ENCODE measurements around the gene TGFBI.

GRCh38 chr5:136058972-136059354 is 30.2 kb downstream of the TGFBI start:
- TF ChIP-seq CTCF (IDR thresholded peaks at IDR 0.05) (no peak), POLR2A (IDR thresholded peaks at IDR 0.05) (no peak)

Measured in esophagus squamous epithelium (tissue), 4 donors.